GM12873 (cell line): Measurements from ENCODE around the gene MTA1.

Source experiments
- CTCF ChIP-seq: IDR thresholded peaks from 2 replicates; pipeline ENCODE4 v1.5.1; 2012; ENCODE audit warnings: low read depth, mild to moderate bottlenecking, moderate library complexity, low read length, control low read depth; ENCODE audit not compliant: insufficient read depth; ENCODE audit errors: missing control alignments

Gene MTA1

GRCh38 chr14:105483300-105484068 is 63.9 kb downstream of the MTA1 start:
- TF ChIP-seq CTCF: no peak

GRCh38 chr14:105484069-105484996 is 64.7 kb downstream of the MTA1 start:
- no peak for TF ChIP-seq CTCF

- TF ChIP-seq CTCF: no peak
Observed at GRCh38 chr14:105484997-105485393, 65.4 kb downstream of the MTA1 start.

- peak; percentile 39 for TF ChIP-seq CTCF
Observed at GRCh38 chr14:105485739-105486162, 66.1 kb downstream of the MTA1 start.

GRCh38 chr14:105486163-105486973 is 66.7 kb downstream of the MTA1 start, which contains the start of gene CRIP1:
Gene CRIP1, plus strand, starts transcription at chr14:105486886. Its CDS starts 374 bp downstream, at chr14:105487260.
- TF ChIP-seq CTCF: no peak

- TF ChIP-seq CTCF: no peak
Observed at GRCh38 chr14:105486974-105487448, 67.4 kb downstream of the MTA1 start.
